ENCODE results near the gene MAEA.

The MAEA gene

DNA sequence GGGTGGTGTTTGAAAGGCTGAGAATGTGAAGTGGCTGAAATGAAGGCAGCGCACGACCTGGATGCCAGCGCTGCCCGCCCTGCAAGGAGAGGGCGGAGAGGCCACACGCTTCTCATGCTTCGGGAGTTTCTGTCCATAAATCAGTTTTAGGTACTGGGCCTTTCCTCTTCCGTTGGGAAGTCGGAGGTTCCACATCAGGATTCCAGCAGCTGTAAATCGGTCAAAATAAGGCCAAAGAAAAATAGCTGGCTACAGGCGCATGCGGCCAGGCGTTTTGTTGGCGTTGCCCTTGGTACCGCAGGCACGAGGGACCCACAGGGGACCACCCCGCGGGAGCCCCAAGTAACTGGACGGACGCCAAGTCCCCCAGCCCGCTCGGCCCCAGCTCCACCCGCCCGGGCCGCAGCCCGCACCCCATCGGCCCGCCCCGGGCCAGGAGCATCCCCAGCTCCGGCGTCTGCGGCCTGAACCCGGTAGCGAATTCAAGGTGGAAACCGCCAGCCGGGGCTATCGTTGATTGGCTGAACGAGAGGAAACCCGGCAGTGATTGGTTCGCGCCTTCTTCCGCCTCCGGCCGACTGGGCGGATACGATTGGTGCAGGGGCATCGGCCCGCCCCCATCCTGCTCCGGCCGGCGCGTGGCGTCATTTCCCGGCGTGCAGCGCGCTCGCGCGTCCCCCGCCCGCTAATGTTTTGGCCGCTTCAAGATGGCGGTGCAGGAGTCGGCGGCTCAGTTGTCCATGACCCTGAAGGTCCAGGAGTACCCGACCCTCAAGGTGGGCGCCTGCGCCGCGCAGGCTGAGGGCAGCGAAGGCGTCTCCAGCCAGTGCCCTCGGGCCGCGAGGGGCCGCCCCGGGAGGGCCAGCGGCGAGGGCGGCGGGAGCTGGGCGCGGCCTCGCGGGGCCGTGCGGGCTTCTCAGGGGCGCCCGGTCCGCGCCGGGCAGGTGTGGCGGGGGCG, at the start of gene MAEA:
TSS of gene MAEA (plus strand) at position 685 of the 958 bp plus-strand sequence. CDS start at position 708, 23 bp downstream.
- DNase-seq = peak; percentile 98

DNA sequence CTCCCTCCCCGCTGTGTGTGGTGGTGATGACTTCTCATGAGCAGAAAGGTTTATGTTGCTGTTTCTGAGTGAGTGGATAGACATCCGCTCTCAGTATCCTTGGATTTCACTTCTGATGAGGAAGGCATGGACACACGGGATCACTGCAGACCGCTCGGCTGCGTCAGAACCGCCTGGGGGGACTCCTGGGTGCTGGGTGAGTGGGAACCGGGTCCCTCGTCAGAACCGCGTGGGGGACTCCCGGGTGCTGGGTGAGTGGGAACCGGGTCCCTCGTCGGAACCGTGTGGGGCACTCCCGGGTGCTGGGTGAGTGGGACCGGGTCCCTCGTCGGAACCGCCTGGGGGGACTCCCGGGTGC, 49.8 kb upstream of the MAEA start:
- DNase-seq = no peak

DNA sequence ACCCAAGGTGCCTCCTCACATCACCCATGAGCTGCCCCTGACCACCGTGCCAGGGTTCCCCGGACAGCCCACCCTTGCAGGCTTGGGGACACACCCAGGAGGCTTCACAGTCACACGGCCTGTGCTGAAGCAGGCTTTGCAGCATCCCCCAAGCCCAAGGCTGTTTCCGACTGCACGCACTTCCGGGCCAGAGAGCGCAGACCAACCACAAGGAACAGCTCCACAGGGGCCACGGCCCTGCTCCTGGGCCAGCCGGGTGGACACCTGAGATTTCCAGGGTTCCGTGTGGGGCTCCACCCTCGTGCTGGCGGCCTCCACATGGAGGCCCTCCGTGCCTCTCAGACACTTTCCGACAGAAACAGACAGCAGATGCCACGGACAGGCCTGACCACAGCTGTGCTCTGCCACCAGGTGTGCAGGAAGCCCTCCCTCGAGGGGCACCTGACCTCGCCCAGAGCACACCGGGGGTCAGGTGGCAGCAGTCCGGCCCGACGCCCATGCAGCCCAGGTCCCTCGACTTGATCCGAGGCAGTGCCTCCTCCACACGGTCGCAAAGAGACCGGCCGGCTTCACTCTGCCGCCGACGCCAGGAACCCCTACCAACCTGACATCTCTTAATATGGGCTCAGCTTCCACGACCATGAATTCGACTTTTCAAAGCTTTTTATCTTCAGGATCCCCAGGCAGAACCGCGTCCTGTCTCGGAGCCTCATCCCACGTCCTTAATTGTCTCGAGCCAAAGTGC, 48.8 kb upstream of the MAEA start:
- peak; percentile 11 for DNase-seq

GRCh38 chr4:1241466-1241935, 48.2 kb upstream of the MAEA start:
- DNase-seq = no peak

GRCh38 chr4:1241936-1242505, 47.7 kb upstream of the MAEA start:
- DNase-seq = no peak

DNA sequence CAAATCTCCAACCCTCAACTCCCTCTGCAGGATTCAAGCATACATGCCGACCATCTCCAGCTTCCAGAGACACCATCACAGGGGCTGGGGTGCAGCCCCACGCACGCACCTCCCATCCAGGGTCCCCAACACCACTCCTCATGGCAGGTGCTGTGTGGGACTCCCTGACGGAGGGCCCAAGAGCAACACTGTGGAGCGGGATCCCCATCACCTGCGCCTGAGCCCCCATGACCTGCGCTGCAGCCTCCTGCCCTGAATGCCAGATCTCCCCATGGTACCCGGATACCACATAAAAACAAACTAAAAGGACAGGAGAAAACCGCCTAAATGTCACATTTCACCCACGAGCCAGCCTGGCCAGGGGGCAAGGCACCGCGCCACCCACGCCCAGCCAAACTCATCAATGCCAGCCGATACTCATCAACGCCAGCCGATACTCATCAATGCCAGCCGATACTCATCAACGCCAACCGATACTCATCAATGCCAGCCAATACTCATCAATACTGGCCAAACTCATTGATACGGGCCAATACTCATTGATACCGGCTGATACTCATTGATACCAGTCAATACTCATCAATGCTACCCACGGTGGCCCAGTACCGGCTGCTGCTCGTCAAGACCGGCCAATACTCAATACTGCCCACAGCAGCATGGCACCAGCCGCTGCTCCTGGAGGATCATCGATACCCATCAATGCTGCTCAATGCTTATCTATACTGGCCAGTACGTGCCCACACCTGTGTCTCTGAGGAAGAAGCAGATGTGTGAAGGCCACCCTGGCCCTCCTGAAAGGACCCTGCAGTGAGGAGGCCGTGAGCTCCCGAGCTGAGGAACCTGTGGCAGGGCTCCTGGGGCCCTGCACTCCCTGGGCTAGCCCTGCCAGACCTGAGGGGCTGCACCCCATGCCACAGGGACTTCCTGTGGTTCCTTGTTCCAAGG, 46.9 kb upstream of the MAEA start:
- no peak for DNase-seq

DNA sequence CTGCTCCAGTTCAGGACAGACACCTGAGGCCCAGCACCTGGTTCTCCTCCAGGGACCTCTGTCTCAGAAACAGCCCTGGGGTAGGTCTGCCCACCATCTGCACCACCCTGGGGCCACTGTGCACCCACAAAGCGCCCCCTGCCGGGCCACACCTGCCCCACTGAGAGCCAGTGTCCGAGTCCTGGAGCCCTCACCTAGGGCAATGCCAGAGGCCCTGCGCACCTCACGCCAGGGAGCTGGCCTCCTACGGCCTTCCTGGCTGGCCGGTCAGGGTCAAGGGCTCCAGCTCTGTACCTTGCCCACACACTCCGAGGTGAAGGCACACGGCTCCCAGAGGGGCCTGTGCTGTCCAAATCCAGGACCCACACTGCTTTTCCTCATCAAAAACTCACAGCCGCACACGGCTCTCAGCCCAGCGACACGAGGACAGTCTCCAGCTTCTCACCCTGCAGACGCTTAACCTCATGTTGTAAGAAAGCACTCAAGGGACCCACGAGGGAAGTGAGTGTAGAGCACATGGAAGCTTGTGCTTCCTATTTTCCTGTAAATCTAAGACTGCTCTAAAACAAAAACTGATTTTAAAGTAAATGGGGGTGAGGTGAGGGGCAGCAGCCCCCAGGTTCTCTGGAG, 46.1 kb upstream of the MAEA start:
- no peak for DNase-seq

DNA sequence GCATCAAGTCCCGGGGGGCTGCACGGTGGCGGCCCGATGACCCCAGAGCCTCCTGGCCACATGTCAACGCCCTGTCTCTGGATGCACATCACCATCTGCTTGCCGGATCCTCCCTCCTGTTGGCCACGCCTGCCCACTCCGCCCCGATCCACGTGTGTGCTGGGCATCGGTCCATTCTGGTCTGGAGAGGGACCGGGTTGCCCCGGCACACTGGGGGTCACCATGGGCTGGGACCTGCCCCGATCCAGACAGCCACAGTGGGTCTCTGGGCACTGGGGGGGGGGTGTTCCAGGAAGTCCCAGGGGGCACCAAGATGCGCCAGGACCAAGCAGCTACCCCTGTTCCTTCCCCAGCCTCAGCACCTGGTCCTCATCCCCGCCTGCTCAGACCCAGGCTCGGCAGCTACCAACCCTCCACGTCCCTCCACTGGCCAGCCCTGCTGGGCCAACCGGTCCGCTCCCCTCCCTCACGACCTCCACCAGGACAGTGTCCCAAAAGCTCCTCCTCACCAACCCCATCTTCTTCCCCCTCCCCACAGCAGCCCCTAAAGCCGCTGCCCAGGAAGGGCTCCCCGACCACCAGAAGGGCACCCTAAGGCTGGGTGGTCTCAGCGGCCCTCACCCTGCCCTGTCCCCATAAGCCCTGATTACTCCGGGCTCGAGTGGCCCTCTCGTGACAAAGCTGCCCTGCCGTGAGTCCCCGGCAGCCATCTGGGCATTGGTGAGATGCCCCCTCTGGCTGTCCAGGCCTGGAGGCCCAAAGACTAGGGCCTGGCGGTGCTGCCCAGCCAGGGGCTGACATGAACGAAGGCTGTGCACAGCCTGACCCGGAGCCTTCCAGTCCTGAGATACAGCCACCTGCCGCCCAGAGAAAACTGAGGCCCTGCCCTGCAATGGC, 45.4 kb upstream of the MAEA start:
- DNase-seq = no peak

- no peak for DNase-seq
These were observed 44.7 kb upstream of the MAEA start for GRCh38 chr4:1244978-1245471.

DNA sequence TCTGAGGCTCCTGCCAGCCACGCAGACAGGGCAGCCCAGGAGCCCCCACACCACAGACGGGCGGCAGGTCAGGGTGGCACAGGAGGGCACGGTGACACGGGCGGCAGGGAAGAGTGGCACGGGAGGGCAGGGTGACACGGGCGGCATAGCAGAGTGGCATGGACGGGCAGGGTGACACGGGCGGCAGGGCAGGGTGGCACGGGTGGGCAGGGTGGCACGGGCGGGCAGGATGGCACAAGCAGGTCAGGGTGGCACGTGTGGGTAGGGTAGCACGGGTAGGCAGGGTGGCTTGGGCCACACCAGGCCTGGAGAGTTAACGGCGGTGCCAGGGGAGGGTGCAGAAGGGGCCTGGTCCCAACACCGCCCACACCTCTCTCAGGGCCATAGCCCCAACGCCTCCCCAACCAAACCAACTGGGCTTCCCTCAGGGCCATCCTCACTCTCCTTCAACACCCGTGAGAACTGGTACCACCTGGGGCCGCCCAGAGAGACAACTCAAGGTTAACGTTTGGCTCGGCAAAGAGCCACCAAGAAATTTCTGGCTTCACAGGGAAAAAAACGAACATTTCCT, 44.1 kb upstream of the MAEA start:
- DNase-seq = no peak

DNA sequence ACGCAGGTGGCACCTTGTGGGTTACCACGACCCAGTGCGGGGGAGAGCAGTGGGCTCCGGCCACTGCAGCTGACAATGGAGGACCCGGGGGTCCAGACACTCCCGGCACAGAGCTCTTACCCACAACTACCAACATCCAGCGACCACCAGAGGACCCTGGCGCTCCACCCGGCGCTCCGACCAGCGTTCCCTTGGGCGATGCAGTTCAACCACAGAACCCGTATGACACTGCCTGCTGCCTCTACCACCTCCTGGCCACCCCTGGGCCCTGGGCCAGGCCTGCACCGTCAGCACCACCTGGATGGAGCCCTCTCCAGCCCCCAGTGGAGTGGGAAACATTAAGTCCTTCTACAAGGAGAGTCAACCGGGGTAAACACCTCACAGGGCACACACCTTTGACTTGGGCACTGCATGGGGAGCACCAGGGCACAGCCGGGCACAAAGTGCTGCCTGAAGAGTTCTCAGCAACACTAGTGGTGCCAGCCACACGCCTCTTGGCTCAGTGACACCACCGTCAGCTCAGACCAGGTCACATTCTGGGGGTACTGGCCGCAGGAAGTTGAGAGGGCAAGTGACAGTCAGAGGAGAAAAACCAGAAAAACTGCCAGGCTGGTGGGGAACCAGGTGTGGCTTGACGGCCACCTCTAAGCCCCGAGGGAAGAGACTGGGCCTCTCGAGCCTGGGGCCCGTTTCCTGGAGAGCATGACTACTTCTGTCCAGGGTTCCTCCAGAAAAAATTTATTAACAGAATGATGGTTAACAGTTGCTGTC, 43.4 kb upstream of the MAEA start:
- no peak for DNase-seq

GRCh38 chr4:1246901-1247863, 42.5 kb upstream of the MAEA start:
- no peak for DNase-seq

- peak; percentile 54 for DNase-seq
These were observed 41.8 kb upstream of the MAEA start for GRCh38 chr4:1247864-1248244.

DNA sequence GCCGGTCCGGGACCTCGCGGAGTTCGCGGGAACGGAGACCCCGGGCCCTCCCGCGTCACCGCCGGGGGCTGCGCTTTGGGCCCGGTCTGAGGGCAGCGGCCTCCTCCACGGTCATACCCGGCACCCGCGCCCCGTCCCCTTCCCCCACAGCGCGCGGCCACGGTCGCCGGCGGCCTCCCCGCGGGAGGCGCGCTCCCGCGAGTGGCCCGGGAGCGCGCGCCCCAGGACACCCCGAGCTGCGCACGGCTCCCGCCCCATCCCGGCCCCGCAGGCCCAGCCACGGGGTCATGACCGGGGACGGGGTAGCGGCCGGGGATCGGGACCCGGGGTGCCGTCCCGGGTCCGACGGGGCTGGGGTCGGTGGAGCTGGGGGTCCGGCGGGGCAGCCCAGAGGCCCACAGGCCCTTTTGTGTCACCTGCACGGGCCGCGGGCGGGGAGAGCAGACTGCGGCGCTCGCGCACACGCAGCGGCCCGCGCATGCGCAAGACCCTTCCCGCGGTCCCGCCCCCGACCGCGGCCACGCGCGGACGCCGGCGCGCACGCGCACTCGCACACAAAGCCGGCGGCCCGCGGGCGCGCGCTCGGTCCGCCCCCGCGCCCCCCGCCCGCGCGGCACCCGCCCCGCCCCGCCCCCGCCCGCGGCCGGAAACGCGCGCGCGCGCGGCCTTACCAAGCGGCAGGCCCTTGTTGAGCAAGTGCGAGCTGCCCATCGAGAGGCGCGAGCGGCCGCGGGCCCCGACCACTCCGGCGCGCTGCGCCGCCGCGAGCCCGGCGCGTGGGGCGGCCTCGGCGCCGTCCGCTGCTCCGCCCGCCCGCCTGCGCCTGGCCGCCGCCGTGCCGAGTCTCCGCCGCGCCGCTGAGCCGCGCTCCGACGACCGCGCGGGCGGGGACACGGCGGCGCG, 41.2 kb upstream of the MAEA start, which contains the start of gene CTBP1:
TSS of gene CTBP1 (minus strand) at position 886 of the 903 bp plus-strand sequence. CDS start 7,799 bp downstream, outside the sequence.
- DNase-seq = peak; percentile 88

DNA sequence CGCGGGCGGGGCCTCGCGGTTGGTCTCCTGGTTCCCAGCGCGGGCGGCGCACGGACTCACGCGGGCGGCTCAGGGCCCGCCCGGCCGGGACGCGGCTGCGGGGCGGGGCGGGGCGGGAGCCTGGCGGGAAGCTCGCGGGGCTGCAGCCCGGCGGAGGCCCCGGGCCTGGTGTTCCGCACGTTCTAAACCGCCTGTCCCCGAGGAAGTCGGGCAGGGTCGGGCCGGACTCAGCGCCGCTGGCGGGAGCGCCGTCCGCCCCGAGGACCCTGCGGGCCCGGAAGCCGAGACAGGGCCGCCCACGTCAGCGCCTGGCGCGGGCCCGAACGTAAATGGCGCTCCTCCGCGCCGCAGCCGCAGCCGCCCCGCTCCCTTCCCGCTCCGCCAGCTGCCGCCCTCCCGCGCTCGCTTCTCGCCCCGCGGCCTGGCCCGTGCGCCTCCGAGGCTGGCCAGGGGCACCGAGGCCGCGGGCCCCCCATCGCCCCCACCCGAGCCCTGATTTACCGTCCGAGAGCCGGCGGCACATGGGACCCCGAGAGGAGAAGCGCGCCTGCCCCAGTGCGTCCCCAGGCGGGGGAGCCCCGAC, 40.5 kb upstream of the MAEA start:
- DNase-seq = peak; percentile 92

DNA sequence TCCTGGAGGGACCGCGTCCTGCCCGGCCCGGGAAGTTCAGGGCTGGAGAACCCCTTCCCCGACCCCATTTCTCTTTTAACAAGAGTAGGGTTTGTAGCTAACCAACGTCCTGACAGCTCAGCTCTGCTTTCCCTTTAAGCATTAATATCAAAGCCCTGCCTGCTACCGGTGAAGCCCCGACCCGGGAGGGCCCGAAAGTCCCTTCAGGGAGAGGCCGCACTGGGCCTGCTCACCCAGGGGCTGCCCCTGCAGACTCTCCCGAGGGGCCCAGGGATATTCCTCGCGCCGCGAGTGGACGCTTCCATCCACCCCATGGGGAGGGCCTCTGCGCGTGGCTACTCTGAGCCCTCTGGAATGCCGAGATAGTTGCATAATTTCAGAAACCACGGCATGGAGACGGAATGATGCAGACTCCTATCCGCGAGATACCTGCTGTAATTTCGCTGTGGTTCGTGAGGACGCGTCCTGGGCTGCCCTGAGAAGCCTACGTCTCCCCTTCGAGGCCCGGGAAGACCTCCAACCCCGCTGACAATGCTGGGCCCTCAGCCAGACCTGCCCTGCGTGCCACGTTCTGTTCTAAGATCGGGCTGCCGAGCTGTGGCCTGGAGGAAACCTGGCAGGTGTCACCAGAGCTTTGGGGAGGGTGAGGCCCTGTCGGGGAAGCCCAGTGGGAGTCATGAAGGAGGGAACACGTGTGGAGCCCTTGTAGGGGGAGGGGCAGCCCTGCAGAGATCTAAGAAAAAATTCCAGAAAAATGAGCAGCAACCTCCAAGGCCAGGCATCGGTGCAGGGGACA, 39.8 kb upstream of the MAEA start:
- DNase-seq = no peak

Measured in right hindlimb (tissue), 1 donor.